CD4-positive, alpha-beta T cell treated with Interleukin-1 beta for 1 hour (primary cell): Measurements from ENCODE around the gene SOX10.
"Not testable (repeated sequence)": the region's sequence is repeated elsewhere in the genome, so short reads cannot be mapped to it uniquely, and the experiment has no call there.

Experiments
- DNase-seq, 2 donors: peaks; one replicate each; pipeline ENCODE4 v3.0.0-alpha.2; 2020 to 2022

SOX10 gene

DNA sequence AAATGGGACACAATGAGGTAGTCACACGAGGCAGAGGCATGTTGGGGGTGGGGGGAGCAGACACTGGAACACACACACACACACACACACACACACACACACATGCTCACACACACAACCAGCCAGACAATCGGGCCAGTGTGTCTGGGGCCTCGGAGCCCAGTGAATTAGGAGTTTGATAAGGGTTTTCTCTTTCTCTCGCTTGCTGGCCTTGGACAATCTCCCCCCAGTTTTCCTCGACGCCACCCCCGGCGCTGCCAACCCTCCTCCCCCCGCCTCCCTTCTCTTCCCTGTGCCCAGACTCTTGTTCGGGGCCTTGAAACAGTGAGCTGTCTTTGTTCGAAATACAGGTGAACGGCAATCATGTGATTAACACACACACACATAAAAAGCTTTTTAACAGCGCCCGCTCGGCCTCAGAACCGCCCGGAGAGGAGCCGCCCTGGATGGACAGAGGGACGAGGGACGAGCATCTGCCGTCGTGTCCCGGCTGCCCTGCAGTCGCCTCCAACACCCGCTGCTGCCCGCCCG, 1.5 kb upstream of the SOX10 start:
- no peak for DNase-seq

DNA sequence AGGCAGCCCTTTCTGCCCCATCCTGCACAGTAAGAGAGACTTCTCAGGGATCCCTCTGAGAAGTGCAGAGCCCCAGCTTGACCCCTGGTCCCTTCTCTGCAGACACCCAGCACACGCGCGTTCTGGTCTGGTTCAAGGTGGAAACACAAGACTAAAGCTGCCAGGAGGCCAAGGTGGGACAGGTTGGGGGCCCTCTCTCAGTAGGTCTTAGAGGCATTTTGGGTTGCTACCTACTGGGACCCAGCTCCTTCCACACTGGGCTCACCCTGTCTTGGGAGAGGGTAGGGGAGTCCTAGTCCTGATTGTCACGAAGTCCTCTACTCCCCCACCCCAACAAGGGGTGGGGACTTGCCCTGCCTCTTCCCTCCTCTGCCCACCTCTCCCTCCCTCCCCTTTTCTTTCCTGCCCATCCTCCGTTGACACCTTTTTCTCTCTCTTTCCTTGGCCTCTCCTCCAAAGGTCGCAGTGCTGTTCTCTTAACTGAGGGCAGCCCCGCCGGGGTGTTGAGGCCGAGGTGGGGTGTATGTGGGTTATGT, 763 bp upstream of the SOX10 start:
- DNase-seq = no peak

DNA sequence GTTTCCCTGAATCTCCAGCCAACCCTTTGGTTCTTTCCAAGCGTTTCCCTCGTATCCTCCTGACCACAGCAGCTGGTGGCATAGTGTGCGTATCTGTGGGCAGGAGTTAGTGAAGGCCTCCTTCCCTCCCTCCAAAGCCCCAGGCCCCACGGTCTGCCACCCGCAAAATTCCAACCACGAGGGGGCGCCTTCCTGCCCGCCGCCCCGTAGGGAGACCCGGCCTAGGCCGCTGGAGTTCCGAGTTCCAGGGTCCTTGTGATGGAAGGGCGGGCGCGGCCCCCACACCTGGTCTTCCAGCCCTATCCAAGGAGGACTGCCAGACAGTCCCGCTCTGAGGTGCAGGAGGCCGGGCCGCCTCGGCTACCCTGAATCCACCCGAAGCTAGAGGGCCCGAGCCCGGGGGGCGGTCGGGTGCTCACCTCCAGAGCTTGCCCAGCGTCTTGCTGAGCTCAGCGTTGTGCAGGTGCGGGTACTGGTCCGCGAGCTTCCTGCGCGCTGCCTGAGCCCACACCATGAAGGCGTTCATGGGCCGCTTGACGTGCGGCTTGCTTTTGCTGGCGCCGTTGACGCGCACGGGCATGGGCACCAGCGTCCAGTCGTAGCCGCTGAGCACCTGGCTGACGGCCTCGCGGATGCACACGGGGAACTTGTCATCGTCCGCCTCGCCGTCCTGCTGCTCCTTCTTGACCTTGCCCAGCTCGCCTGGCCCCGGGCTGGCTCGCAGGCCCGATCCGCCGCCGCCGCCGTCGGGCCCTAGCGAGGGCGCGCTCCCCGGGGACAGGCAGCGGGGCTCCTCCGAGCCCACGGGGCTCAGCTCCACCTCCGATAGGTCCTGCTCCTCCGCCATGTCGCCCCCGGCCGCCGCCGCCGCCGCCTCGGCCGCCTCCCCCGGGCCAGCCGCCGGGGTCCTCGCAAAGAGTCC, 1.2 kb downstream of the SOX10 start:
- DNase-seq = no peak

DNA sequence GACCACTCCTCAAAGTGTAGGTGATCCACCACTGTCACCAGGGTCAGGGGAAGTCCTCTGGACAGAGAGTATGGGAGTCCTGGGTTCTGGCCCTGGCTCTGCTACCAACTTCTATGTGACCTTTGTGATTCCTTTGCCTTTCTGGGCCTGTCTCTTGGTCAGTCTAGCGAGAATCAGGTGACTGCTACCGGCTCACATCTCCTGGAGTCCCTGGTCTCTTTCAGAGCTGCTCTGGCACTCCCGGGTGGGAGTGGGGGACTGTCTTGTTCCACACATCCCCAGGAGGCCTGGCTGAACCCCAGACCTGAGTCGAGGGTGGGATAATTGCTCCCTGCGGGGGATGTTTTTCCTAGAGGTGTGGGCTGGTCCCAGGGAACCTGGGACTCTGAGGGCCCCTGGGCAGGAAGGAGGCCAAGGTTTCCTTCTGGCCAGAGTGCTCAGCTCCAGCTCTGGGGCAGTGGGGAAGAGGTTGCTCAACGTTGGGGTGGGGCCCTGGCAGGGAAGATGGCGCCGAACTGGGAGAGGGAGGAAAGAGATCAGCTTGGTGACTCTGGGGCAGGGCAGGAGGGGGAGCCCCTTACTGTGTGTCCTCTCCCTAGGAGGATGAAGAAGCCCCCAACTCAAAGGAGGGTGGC, 2.1 kb downstream of the SOX10 start:
- no peak for DNase-seq

DNA sequence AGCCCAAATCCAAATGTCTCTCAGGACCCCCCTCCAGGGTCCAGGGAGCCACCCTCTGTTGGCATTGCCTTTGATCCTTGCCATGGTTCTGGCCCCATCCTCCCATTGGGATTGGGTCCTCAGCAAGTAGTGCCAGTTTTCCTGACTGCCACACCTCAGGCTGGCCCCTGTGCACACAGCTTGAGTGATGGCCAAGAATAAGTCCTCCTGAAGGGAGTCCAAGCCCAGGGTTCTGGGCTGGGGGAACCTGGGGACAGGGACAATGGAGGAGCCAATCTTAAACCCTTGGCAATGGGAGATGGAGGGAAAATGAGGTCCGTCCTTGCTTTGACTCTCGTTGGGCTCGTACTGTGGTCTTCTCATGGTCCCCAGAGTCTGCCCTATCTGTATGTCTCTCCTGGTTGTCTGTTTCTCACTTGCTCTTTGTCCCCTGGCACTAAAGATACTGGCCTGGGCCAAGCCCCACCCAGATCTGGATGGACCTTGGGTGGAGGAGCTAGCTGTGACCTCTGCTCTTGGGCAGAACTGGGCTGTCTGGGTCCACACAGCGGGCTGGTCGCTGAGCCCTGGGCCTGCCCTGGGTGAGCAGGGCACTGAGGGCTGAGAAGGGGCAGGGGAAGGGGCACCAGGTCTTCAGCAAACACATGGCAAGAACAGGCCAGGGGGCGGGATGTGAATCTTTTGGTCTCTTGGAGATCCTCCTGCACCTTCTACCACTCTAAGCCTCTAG, 2.9 kb downstream of the SOX10 start:
- DNase-seq = no peak

DNA sequence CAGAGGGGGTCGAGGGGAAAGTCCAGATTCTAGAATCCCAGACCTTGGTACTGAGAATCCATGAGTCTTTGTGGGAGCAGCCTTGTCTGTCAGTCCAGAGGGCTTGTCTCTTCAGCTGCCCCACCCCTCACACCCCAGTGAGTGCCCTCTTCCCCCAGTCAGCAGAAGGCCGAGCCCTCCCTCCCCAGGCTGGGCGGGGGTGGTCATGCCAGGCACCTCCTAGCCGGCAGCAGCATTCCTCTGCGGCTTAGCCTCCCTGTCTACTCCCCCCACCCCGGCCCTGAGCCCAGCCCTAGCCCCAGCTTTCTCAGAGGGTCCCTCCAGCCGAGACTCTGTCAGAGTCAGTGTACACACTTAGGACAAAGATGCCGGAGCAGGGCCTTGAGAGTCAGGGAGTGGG, 4.6 kb downstream of the SOX10 start:
- DNase-seq = no peak

DNA sequence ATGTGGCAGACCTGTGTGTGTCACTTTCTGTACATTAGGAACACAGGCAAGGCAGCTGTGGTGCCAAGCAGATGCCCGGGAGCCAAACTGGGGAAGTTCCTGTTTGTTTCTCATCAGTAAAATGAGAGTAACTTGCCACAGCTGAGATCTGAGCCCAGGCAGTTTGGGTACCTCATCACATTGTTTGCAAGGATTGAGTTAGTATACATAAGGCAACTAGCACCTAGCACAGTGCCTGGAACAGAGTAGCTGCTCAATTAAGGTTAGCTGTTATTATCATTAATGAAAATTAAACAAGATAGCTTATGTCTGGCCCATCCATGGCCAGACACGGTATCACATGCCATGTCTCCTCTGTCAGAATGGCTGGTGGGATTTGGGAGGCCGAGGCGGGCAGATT, 7.8 kb downstream of the SOX10 start:
- no peak for DNase-seq

DNA sequence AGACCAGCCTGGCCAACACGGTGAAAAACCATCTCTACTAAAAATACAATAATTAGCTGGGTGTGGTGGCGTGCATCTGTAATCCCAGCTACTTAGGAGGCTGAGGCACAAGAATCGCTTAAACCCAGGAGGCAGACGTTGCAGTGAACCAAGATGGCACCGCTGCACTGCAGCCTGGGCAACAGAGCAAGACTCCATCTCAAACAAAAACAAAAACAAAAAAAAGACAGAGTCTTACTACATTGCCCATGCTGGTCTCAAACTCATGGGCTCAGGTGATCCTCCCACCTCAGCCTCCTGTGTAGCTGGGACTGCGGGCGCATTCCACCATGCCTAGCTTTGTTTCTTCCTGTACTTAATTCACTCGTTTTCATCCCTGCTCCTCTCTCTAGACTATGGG, 8.3 kb downstream of the SOX10 start:
- DNase-seq = not testable (repeated sequence)

DNA sequence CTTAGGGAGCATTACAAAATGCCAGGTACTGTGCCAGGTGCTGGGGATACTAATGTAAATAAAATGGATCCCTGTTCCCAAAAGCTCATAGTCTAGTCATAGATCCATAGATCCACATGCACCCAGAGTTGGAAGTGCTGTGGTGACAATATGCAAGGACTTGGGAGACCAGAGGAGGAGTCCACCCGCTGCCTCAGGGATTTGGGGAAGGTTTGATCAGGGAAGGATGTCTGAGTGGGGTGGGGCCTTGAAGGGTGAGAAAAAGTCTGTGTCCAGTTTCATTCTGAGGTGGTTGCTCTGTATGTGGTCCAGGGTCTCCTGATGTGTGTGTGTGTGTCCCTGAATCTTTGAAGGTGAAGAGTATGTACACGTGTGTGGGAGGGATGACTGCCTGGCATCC, 9.2 kb downstream of the SOX10 start:
- no peak for DNase-seq

DNA sequence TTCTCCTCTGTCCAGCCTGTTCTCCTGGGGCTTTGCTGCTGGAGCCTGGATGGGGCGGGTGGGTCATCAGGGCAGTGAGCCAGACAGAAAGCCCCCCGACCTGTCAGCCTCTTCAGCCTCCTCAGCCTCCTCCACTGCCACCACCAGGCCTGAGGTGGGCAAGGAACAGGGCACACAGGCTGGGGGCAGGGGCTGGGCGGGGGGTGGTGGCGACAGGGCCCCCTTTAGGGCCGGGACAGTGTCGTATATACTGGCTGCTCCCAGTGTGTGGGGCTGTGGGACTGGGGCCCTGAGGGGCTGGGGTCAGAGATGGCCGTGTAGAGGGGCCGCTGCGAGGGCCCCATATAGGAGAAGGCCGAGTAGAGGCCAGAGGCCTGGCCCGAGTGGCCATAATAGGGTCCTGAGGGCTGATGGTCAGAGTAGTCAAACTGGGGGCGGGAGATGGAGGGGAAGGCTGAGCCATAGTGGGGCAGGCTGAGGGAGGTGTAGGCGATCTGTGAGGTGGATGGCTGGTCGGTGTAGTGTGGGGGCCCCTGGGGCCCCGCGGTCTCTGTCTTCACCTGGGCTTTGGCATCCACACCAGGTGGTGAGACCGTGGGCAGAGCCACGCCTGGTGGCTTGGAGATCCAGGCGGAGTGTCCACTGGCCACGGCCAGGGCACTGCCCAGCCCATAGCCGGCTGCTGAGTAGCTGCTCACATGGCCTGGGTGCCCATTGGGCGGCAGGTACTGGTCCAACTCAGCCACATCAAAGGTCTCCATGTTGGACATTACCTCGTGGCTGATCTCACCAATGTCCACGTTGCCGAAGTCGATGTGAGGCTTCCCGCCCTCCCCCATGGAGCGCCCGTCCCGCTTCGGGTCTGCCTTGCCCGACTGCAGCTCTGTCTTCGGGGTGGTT, 10.8 kb downstream of the SOX10 start:
- no peak for DNase-seq

DNA sequence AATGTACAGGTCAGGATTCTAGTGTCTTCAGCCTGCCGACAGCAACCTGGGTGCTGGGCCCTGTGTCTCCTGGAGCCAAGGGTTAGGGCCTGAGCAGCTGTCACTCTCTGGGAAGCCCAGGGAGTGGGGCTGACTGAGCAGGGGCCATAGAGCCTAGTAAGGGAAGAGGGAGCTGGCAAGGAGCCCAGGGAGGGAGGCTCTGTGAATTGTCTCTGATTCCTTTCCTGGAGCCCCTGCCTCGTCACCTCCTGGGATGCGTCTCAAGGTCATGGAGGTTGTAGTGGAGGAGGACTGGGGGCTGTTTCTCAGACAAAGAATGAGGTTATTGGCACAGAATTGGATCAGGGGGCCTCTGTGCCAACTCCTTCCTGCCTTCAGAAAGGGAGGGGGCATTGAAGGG, 11.8 kb downstream of the SOX10 start:
- no peak for DNase-seq

DNA sequence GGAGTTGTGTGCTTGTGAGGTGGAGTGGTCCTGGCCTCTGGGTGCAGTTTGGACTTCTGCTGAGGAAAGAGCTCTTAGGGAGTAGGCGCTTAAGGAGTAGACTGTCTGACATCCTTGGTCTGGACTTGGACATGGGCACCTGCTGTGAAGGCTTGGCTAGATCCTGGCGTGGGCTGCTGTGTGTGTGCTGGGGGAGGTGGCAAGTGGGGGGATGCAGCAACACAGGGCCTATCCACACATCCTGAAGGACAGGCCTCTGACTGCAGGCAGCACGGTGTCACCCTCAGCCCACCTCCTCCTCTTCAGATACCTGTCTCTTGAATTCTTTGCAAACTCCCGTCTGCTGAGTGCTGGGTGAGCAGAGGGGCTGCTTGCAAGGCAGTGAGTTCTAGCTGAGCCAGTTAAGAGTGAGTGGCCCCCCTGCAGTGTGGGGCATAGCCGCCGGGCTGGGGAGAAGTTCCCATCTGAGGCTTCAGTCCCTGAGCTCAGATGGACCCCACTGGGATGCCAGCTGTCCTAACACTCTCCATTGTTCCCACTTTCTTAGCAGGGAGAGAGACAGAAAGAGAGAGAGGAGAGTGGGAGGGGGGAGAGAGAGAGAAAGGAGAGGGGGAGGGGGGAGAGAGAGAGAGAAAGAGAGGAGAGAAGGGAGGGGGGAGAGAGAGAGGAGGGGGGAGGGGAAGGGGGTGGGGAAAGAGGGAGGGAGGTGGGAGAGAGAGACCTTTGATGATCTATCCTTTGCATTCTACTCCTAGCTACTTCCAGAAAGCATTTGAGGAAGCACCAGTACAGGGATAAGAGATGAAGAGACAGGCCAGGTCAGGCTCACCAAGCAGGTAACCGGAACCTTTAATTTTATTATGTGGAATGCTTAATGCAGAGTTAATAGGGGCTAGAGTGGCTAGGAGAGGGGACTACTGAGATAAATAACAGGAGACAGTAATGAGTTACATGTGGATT, 12.6 kb downstream of the SOX10 start:
- DNase-seq = no peak

DNA sequence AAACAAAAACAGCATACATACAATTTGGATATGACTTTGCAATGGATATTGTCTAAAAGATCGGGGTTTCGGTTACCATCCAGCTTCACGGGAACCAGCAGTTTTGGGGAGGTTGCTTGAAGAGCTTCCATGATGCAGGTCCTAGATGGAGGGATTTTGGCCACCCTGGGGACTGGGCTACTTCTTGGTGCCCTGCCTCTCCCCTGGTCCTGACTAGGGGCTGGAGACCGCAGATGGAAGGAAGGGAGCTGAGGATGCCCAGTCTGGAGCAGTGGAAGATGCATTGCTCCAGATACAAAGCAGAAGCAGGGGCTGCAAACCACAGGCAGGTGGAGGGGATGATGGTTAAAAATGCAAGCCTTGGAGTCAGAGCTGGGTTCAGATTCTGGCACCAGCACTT, 13.5 kb downstream of the SOX10 start:
- no peak for DNase-seq

DNA sequence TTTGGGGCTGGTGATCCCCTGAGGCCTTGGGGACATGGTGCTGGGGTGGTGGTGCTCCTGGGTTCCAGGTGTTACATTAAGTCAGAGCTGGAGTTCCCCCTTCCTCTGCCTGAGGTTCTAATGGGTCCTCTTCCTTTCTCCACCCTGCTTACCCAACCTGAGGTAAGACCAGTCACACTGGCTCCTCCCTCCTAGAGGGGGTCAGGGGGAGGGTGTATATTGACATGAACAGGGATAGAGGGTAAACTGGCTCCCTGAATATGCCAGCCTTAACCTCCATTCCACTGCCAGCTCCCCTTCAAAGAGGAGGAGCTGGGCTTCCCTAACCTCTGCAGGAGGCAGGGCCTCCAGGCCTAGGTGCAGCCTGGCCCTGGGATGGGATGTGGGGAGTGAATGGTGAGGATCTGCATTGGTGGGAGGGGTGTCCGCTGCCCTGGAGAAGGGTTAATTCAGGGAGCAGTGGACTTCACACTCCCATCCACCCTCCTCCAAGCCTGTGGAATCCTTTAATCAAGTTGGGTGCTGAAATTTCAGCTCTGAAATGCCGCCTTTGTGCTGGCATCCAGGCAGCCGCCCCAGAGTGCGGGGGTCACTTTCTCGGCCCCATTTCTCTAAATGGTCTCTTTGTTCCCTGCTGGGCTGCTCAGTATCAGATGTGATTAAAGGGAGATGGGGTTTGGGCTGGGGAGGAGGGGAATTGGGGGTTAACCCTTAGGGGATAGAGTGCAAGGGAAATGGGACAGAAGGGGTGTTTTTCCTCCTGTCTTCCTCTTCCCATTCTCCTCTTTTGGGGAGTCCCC, 15.7 kb downstream of the SOX10 start:
- DNase-seq = no peak

DNA sequence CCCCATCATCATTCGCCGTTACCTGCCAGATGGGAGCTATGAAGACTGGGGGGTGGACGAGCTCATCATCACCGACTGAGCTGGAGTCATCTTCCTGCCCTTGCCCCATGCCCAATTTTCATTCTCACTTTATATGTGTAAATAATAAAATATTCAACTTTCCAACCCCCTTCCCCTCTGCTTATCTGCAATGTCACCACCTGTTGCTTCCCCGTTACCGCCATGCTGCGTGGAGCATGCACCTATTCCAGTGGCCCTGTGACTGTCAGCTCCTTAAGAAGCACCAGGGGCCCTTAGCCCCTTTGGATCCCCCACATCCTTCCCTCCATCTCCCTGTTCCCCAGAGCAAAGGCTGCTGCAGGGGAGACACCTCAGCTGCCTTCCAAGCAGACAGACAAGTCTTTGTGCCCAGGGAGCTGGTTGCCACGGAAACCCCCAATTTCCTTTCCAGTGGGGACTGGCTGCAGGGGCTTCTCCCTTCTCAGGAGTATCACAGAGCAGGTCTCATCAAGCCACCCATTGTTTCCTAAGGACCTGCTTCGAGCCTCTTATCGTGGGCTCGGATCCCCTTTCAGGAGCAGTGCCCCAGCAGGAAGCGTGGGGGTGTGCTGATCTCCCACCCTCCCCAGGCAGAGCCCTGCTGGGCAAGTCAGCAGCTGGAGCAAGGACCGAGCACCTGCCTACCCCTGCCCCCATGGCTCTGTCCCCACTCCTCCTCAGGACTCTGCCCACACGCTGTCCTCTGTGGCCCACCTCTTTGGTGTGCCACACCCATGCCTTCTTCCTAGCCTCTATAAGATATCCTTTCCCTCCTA, 16.5 kb downstream of the SOX10 start:
- DNase-seq = no peak

DNA sequence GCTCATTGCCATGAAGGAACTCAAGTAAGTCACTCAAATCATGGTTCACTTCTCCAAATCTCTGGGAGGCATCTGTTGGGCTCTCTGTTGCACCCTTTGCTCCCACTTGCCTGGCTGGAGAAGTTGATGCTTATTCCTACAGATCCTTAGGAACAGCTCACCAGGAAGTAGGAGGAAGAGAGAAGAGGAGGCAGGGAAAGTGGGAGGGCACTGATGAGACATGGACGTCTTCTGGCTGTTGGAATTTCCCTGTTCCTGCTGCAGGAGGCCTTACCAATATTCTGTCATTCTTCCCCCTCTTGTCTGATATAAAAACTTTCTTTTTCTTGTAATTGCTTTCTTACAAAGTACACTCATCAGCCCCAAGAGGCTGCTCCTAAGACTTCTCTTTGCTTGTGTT, 17.2 kb downstream of the SOX10 start:
- no peak for DNase-seq

DNA sequence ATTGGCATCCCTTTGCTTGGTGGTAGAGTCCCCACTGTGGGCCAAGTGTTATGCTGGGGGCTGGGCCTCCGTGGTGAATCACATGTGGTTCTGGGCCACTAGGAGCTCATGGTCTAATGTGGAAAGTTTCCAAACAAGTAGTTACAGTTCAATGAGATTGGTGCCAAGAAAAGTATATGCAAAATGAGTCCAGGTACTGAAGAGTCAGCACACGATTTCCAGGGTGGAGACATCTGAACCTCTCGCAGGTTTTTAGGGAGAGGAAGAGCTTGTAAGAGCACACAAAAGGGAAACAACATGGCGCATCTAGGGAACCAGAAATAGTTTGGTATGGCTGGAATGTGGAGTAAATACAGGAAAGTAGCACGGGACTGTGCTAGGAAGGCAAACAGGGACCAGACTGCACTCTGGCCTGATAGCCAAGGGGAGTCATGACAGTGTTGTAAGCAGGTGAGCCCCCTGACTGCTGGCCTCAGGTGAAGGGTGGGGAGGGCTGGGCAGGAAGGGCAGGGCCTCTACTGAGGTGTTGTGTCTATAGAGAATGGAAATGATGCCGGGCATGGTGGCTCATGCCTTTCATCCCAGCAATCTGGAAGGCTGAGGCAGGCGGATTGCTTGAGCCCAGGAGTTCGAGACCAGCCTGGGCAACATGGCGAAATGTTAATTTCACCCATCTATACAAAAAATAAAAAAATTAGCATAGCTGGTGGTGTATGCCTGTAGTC, 18.3 kb downstream of the SOX10 start:
- DNase-seq = no peak

DNA sequence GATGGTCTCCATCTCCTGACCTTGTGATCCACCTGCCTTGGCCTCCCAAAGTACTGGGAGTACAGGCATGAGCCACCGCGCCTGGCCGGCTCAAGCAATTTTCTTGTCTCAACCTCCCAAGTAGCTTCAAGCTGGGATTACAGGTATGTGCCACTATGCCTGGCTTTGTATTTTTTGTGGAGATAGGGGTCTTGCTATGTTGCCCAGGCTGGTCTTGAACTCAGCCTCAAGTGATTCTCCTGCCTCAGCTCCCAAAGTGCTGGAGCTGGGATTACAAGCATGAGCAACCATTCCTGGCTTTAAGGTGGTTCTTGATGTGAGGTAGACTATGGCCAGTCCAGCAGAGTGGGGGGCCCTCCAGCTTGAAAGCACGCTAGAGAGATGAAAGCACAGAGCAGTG, 23.3 kb downstream of the SOX10 start:
- DNase-seq = no peak
